ENCODE results near the gene ZNF566. TPM values are rescaled to one million over a fixed set of nuclear protein-coding genes. Genes with fewer than 3 reads are reported as not detected.

ZNF566 gene
- total and polyA plus RNA-seq, 2 donors (not counting 1 experiment from before 2014, with no cell fraction given), result 9.1 to 26.6 TPM

DNA sequence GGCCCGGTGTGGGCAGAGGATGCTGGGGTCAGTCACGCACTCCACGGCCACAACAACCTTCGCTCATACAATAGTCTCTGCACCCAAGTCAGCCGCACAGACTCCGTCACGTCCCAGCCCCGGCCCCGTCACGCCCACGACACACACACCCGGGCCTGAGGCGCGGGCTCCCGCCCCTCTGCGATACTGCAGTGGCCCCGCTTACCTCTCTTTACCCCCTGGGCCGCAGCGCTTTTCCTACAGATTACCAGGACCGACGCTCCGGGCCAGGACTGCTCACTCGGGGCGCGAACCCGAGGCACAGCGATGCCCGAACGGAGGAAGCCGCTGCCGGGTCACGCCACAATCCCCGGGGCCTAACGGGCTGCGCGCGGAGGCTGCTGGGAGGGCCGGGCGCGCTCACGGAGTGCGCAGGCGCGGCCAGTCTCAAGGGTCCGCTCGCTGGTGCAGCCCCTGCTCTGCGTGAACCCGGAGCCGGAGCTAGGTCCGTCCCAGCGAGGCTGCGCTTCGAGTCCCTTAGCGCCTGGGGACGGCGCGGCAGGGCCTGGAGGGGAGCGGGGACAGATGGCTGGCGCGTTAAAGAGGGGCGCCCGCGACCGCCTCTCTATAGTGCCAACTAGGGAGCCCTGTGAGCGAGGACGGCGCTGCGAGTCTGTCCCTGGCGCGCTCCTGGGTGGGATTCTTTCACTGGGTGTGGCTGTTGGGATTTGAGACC, 70.9 kb downstream of the ZNF566 start, which contains the start of gene ZFP82:
TSS of gene ZFP82 (minus strand) at position 358 of the 715 bp plus-strand sequence. CDS start 8,855 bp downstream, outside the sequence.
- ChIA-PET CTCF (no interaction called here), POLR2A (interaction anchor here (0.7 to 2.4 kb wide), 2 partner anchors 71 to 187 kb away, joined by 4 to 10 read pairs; partner anchors contain the start of gene ZNF566)
- Histone ChIP-seq H3K27ac (ENCODE audit: low read length in 2 of 2) (peak within 1 kb of the TSS; percentile 90 to 95), H4K20me1 (ENCODE audit: control insufficient read depth, insufficient read depth, low read length, poor library complexity, severe bottlenecking) (peaks cover 22% of the 10 kb centered on the region), H3K79me2 (ENCODE audit: control insufficient read depth, insufficient read depth, low read length) (peaks cover 47% of the 10 kb centered on the region), H3K9ac (ENCODE audit: low read length) (peak within 1 kb of the TSS; percentile 96), H3K4me3 (ENCODE audit: control extremely low read depth in 1 of 5, extremely low read depth in 1 of 5, insufficient read depth in 1 of 5, low read depth in 2 of 5, low read length in 4 of 5) (peak within 1 kb of the TSS; percentile 27 to 98 (median 85)), H3K9me3 (ENCODE audit: control extremely low read depth in 1 of 3, control insufficient read depth in 2 of 3, insufficient read depth in 1 of 3, low read length in 2 of 3) (peaks cover 0 to 22% (median 0%) of the 10 kb centered on the region in 3 donors), H3K4me1 (ENCODE audit: control insufficient read depth in 2 of 2, insufficient read depth in 2 of 2, low read length in 2 of 2) (peaks cover 17 to 23% of the 10 kb centered on the region in 2 donors), H3K27me3 (replicated peaks in 1 of 4; ENCODE audit: control extremely low read depth in 1 of 4, control insufficient read depth in 3 of 4, insufficient read depth in 4 of 4, low read length in 3 of 4) (peaks cover 0 to 21% (median 13%) of the 10 kb centered on the region in 4 experiments), H3K4me2 (replicated peaks; ENCODE audit: low read depth, low read length, poor library complexity, severe bottlenecking) (peak within 1 kb of the TSS; percentile 87), H3K36me3 (replicated peaks in 1 of 2; ENCODE audit: control extremely low read depth in 1 of 2, control insufficient read depth in 1 of 2, extremely low read depth in 1 of 2, insufficient read depth in 2 of 2, low read length in 1 of 2) (no peaks in the 10 kb centered on the region), H2AFZ (ENCODE audit: insufficient read depth, low read depth, low read length, poor library complexity, severe bottlenecking) (peak within 1 kb of the TSS; percentile 100)
- peak within 1 kb of the TSS; percentile 97 for H3K4me3 Mint-ChIP-seq
- TF ChIP-seq EZH2 (IDR thresholded peaks at IDR 0.05; ENCODE audit: borderline replicate concordance, insufficient read depth, low read depth, low read length, poor library complexity, severe bottlenecking) (no peak), CTCF (IDR thresholded peaks at IDR 0.05) (no peak)
- peaks cover 33% of the 10 kb centered on the region for H3K4me1 Mint-ChIP-seq
- ATAC-seq (ENCODE audit: low read depth) (peak; percentile 96), DNase-seq (peak; percentile 91)
- WGBS (ENCODE audit: insufficient coverage), result 1% methylated on average over 67 of the region's 70 CpGs
- intact Hi-C loops (cut with micrococcal nuclease), result loop anchor here (1.0 to 2.0 kb wide), 7 partner anchors 39 to 432 kb away; partner anchors contain the start of genes ZFP14, ZNF345, ZNF529 and ZNF566
- peaks cover 17% of the 10 kb centered on the region for H3K27me3 Mint-ChIP-seq
- H3K27ac Mint-ChIP-seq, result peak within 1 kb of the TSS; percentile 96
- H3K9me3 Mint-ChIP-seq (ENCODE audit: insufficient read depth), result no peaks in the 10 kb centered on the region
